Nephron progenitor cell (in vitro differentiated cells): Measurements from ENCODE around the gene PKP4.
A peak's percentile ranks its signal among the peaks of the same experiment; 100 is the strongest.

Source experiments
- DNase-seq: peaks from one replicate; pipeline ENCODE4 v3.0.0; 2021
- H3K27ac Mint-ChIP-seq: 2 replicates; pipeline ENCODE4 v1.8.0; 2021; ENCODE audit warnings: mild to moderate bottlenecking, moderate library complexity, mixed read lengths
- H3K27me3 Mint-ChIP-seq: 2 replicates; pipeline ENCODE4 v1.8.0; 2021; ENCODE audit warnings: mild to moderate bottlenecking, low read depth, mixed read lengths; ENCODE audit not compliant: poor library complexity
- H3K36me3 Mint-ChIP-seq: 2 replicates; pipeline ENCODE4 v1.8.0; 2021; ENCODE audit warnings: low read depth, mixed read lengths
- H3K4me1 Mint-ChIP-seq: 2 replicates; pipeline ENCODE4 v1.8.0; 2021; ENCODE audit warnings: mixed read lengths
- H3K4me3 Mint-ChIP-seq: 2 replicates; pipeline ENCODE4 v1.8.0; 2021; ENCODE audit warnings: mild to moderate bottlenecking, moderate library complexity, mixed read lengths
- H3K9me3 Mint-ChIP-seq: 2 replicates; pipeline ENCODE4 v1.8.0; 2021; ENCODE audit warnings: mild to moderate bottlenecking, moderate library complexity, mixed read lengths
- TF ChIP-seq, protein P1 (sequence below): fragments of 200-600 bp; sonication (generic); IDR thresholded peaks from 2 replicates; pipeline ENCODE4 v1.5.0; 2021; ENCODE audit warnings: antibody characterized with exemption

The PKP4 gene

DNA sequence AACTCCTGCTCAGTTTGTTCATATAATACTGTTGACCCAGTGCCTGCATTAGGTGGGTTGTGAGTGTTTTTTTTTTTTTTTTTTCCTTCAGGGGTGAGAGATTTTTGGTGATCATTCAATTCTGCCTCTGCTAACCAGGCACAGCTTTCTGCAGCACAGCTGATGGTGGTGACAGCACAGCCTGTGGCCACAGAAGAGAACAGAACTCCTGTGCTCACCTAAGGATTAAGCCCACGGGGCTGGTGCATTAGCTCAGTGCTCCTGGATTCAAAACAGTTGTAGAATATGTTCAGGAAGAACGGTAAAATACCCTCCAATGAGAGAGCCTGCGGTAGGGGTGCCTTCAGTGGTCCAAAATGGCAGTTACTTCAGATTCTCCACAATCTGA lies 42.0 kb downstream of the PKP4 start:
- Mint-ChIP-seq H3K9me3 (no peaks in the 10 kb centered on the region), H3K27ac (peak overlapping the region; percentile 44), H3K36me3 (no peaks in the 10 kb centered on the region), H3K4me3 (no peak overlapping the region), H3K4me1 (peaks cover 40% of the 10 kb centered on the region), H3K27me3 (no peaks in the 10 kb centered on the region)
- DNase-seq: no peak
- TF ChIP-seq, protein P1, sequence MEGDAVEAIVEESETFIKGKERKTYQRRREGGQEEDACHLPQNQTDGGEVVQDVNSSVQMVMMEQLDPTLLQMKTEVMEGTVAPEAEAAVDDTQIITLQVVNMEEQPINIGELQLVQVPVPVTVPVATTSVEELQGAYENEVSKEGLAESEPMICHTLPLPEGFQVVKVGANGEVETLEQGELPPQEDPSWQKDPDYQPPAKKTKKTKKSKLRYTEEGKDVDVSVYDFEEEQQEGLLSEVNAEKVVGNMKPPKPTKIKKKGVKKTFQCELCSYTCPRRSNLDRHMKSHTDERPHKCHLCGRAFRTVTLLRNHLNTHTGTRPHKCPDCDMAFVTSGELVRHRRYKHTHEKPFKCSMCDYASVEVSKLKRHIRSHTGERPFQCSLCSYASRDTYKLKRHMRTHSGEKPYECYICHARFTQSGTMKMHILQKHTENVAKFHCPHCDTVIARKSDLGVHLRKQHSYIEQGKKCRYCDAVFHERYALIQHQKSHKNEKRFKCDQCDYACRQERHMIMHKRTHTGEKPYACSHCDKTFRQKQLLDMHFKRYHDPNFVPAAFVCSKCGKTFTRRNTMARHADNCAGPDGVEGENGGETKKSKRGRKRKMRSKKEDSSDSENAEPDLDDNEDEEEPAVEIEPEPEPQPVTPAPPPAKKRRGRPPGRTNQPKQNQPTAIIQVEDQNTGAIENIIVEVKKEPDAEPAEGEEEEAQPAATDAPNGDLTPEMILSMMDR: no peak

DNA sequence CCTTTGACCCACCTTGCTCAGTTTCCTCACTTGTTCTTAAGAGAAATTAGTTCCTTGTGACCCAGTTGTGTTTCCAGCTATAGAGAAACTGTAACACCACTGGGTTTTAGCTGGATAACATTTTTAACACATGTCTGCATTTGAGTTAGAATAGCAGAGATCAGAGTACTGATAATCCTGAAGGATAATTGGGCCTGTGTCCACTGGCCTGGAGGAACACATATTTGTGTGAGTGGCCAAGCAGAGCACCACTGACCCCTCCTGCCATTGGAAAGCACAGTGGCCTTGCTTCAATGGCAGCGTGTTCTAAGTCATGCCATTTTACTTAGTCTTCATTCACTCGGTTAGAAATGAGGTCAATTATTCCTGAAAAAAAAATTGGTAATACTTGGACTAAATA lies 42.6 kb downstream of the PKP4 start:
- H3K27me3 Mint-ChIP-seq: no peaks in the 10 kb centered on the region
- TF ChIP-seq, protein P1: no peak
- H3K4me1 Mint-ChIP-seq: peaks cover 38% of the 10 kb centered on the region
- no peak overlapping the region for H3K27ac Mint-ChIP-seq
- H3K36me3 Mint-ChIP-seq: no peaks in the 10 kb centered on the region
- DNase-seq: no peak
- no peak overlapping the region for H3K4me3 Mint-ChIP-seq
- H3K9me3 Mint-ChIP-seq: no peaks in the 10 kb centered on the region

DNA sequence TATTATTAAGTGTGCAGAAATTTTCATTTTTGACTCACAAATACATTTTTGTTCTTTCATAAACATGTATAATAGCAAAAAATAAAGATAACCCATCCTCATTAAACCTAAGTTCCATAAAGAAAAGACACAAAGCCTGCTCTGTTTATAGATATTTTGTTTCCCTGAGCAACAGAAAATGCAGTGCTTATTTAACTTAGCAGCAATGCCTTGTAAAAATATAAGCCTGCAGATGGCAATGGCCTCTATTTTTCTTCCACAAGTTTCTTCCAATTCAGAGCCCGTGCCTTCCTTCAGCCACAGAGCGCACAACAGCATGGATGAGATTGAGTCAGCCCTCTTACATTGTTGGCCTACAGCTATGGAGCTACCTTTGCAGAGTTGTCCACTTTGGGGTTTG lies 43.6 kb downstream of the PKP4 start:
- DNase-seq: no peak
- no peak overlapping the region for H3K27ac Mint-ChIP-seq
- no peak overlapping the region for H3K4me3 Mint-ChIP-seq
- no peaks in the 10 kb centered on the region for H3K27me3 Mint-ChIP-seq
- TF ChIP-seq, protein P1: no peak
- H3K9me3 Mint-ChIP-seq: no peaks in the 10 kb centered on the region
- H3K4me1 Mint-ChIP-seq: peaks cover 43% of the 10 kb centered on the region
- no peaks in the 10 kb centered on the region for H3K36me3 Mint-ChIP-seq

DNA sequence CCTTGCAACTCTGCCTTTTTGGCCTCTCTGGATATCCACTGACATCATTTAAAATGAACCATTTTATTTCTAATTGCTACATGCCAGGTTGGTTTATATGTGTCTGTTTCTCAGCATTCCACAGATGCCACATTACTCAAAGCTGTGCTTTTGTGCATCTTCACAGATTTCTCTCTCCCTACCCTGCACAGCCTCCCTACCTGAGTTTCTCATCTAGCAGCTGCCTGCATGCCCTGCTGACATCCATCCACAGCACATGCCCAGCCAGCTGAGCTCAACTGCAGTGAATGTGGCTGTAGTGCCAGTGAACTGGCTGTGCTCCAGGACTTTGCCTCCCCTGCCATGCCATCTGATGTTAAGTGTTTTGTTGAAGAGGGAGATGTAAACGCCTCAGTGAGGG lies 44.5 kb downstream of the PKP4 start:
- DNase-seq: no peak
- no peak overlapping the region for H3K4me3 Mint-ChIP-seq
- no peaks in the 10 kb centered on the region for H3K27me3 Mint-ChIP-seq
- TF ChIP-seq, protein P1: no peak
- H3K4me1 Mint-ChIP-seq: peaks cover 46% of the 10 kb centered on the region
- no peaks in the 10 kb centered on the region for H3K9me3 Mint-ChIP-seq
- no peaks in the 10 kb centered on the region for H3K36me3 Mint-ChIP-seq
- no peak overlapping the region for H3K27ac Mint-ChIP-seq

DNA sequence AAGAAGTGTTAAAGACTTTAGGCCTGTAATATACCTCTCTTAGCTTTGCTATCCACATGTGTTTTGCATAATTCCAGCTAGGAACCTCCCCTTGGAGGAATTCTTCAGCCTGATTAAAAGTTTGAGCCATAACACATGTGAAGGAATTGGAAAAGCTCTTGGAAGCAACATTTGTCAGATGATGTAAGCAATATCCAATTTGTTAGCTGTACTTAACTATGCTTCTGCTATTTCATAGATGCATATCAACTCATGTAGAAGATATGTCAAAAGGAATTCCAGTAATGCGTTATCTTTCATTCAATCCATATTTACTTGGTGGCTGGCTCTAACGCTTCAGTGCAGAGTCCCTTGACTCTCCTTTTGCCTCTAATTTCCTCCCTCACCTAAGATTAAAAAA lies 46.2 kb downstream of the PKP4 start:
- Mint-ChIP-seq H3K27me3 (no peaks in the 10 kb centered on the region), H3K4me1 (peaks cover 46% of the 10 kb centered on the region), H3K36me3 (peaks cover 5% of the 10 kb centered on the region), H3K9me3 (no peaks in the 10 kb centered on the region), H3K27ac (no peak overlapping the region), H3K4me3 (no peak overlapping the region)
- TF ChIP-seq, protein P1: no peak
- DNase-seq: no peak

DNA sequence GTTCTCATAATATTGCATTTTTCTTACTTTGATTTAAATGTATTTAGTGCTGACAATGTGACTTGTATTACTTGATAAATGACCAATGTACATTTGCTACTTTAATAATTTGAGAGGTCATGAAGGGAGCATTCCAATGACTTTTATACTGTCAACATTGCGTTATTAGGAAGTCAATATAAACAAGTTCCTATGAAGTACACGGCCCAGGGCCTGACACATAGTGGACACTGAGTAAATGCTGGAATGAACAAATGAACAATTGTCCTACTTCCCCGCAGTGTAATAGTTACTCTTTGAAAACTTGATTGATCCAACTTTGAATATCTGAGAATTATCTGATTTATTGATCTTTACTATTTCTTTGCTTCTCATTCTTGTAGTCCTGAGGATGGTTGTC lies 47.3 kb downstream of the PKP4 start:
- no peak overlapping the region for H3K27ac Mint-ChIP-seq
- no peaks in the 10 kb centered on the region for H3K9me3 Mint-ChIP-seq
- H3K4me3 Mint-ChIP-seq: no peak overlapping the region
- no peaks in the 10 kb centered on the region for H3K27me3 Mint-ChIP-seq
- no peak for DNase-seq
- peaks cover 39% of the 10 kb centered on the region for H3K4me1 Mint-ChIP-seq
- TF ChIP-seq, protein P1: no peak
- H3K36me3 Mint-ChIP-seq: peaks cover 5% of the 10 kb centered on the region
